SK-N-SH (cell line): Measurements from ENCODE around the gene ZNF692. TPM values are rescaled to one million over a fixed set of nuclear protein-coding genes. Genes with fewer than 3 reads are reported as not detected.
"Not testable (repeated sequence)": the region's sequence is repeated elsewhere in the genome, so short reads cannot be mapped to it uniquely, and the experiment has no call there.

ENCODE experiments used
- CTCF ChIA-PET: fragments of 300-600, 350-600 bp; formaldehyde crosslinking; extraction: SDS; loops from one replicate; lab custom pipeline; 2021; lab: Yijun Ruan, JAX
- POLR2A ChIA-PET: fragments of 350-600 bp; sonication (Branson Sonifier 250); formaldehyde crosslinking; extraction: SDS; loops from one replicate; lab custom pipeline; 2020; ENCODE audit warnings: antibody characterized with exemption, inconsistent platforms; lab: Yijun Ruan, JAX
- DNase-seq: peaks from one replicate; pipeline ENCODE4 v3.0.0; 2012
- H2AFZ ChIP-seq: fragments of 200-600 bp; sonication (generic); 2 replicates; pipeline ENCODE4 v1.8.1; 2016; ENCODE audit warnings: antibody characterized with exemption, mild to moderate bottlenecking, low read depth
- H3F3A ChIP-seq: fragments of 200-600 bp; sonication (generic); replicated peaks from 2 replicates; pipeline ENCODE3; 2016; ENCODE audit warnings: antibody characterized with exemption, mild to moderate bottlenecking; ENCODE audit not compliant: insufficient read depth
- H3K27ac ChIP-seq, 2 experiments: fragments of 200-500 bp in 1 of 2; fragments of 200-600 bp in 1 of 2; sonication (Bioruptor generic) in 1 of 2; sonication (generic), shearing (Covaris generic) in 1 of 2; 2 replicates each; pipeline versions ENCODE4 v1.5.1 to v1.6.1; 2014 to 2016; ENCODE audit warnings: low read depth in 2 of 2, inconsistent platforms in 1 of 2, low read length in 1 of 2, mild to moderate bottlenecking in 1 of 2, mixed read lengths in 1 of 2
- H3K27me3 ChIP-seq: fragments of 200-600 bp; sonication (generic), shearing (Covaris generic); 2 replicates; pipeline ENCODE4 v1.6.1; 2016; ENCODE audit warnings: mixed run types; ENCODE audit not compliant: insufficient read depth
- H3K36me3 ChIP-seq, 2 experiments: fragments of 200-500 bp in 1 of 2; fragments of 200-600 bp in 1 of 2; sonication (Bioruptor generic) in 1 of 2; sonication (generic) in 1 of 2; replicated peaks in 1 of 2; 2 replicates each; pipeline versions ENCODE3 to v1.5.1; 2014 to 2016; ENCODE audit warnings: low read length in 1 of 2, mild to moderate bottlenecking in 1 of 2; ENCODE audit not compliant: insufficient read depth in 2 of 2, control insufficient read depth in 1 of 2
- H3K4me1 ChIP-seq, 2 experiments: fragments of 200-500 bp in 1 of 2; fragments of 200-600 bp in 1 of 2; sonication (Bioruptor generic) in 1 of 2; sonication (generic), shearing (Covaris generic) in 1 of 2; 2 replicates each; pipeline versions ENCODE4 v1.5.1 to v1.6.1; 2014 to 2016; ENCODE audit warnings: low read depth in 1 of 2, low read length in 1 of 2, mixed run types in 1 of 2; ENCODE audit not compliant: insufficient read depth in 2 of 2, control insufficient read depth in 1 of 2
- H3K4me2 ChIP-seq: fragments of 200-600 bp; sonication (generic), shearing (Covaris generic); 2 replicates; pipeline ENCODE4 v1.6.1; 2017; ENCODE audit warnings: mixed run types
- H3K4me3 ChIP-seq, 2 experiments: fragments of 200-500 bp in 1 of 2; fragments of 200-600 bp in 1 of 2; sonication (Bioruptor generic) in 1 of 2; sonication (generic), shearing (Covaris generic) in 1 of 2; 2 replicates each; pipeline versions ENCODE4 v1.5.1 to v1.8.1; 2014 to 2016; ENCODE audit warnings: low read depth in 2 of 2, inconsistent platforms in 1 of 2, low read length in 1 of 2, mild to moderate bottlenecking in 1 of 2, mixed read lengths in 1 of 2, moderate library complexity in 1 of 2
- H3K79me2 ChIP-seq: fragments of 200-600 bp; sonication (generic); 2 replicates; pipeline ENCODE4 v1.8.1; 2017; ENCODE audit warnings: mild to moderate bottlenecking; ENCODE audit not compliant: insufficient read depth
- H3K9ac ChIP-seq: fragments of 200-600 bp; sonication (generic); 2 replicates; pipeline ENCODE4 v1.6.1; 2017; ENCODE audit warnings: mixed run types
- H3K9me2 ChIP-seq: fragments of 200-600 bp; sonication (generic); 2 replicates; pipeline ENCODE4 v1.6.1; 2017; ENCODE audit warnings: mixed run types
- H3K9me3 ChIP-seq: fragments of 200-600 bp; sonication (generic); 2 replicates; pipeline ENCODE4 v1.6.1; 2017; ENCODE audit warnings: mixed run types, mild to moderate bottlenecking, moderate library complexity
- H4K20me1 ChIP-seq: fragments of 200-600 bp; sonication (generic); 2 replicates; pipeline ENCODE4 v1.6.1; 2017; ENCODE audit warnings: mild to moderate bottlenecking, mixed run types; ENCODE audit not compliant: insufficient read depth
- EP300 ChIP-seq, 2 experiments: IDR thresholded peaks; 2 replicates each; pipeline versions ENCODE4 v1.4.0 to v1.6.1; 2012; ENCODE audit warnings: borderline replicate concordance in 1 of 2, low read depth in 1 of 2, low read length in 1 of 2
- FOSL2 ChIP-seq: IDR thresholded peaks from 2 replicates; pipeline ENCODE4 v1.4.0; 2012; ENCODE audit warnings: low read depth, mild to moderate bottlenecking, moderate library complexity, borderline replicate concordance
- FOXJ3 ChIP-seq: sonication (generic); formaldehyde crosslinking; IDR thresholded peaks from 2 replicates; pipeline ENCODE4 v1.5.1; 2020; ENCODE audit warnings: mild to moderate bottlenecking, missing genetic modification reagents
- JUND ChIP-seq: IDR thresholded peaks from 2 replicates; pipeline ENCODE4 v1.4.0; 2012
- NFIC ChIP-seq: IDR thresholded peaks from 2 replicates; pipeline ENCODE4 v1.4.0; 2012; ENCODE audit warnings: borderline replicate concordance
- PBX3 ChIP-seq: IDR thresholded peaks from 2 replicates; pipeline ENCODE4; 2012
- RFX5 ChIP-seq: IDR thresholded peaks from 2 replicates; pipeline ENCODE4 v1.6.1; 2012; ENCODE audit warnings: mild to moderate bottlenecking, improper control_type of control experiment, low read length
- SIN3A ChIP-seq: IDR thresholded peaks from 2 replicates; pipeline ENCODE4 v1.6.1; 2012; ENCODE audit warnings: low read depth, mild to moderate bottlenecking, low read length, moderate library complexity, borderline replicate concordance
- SMC3 ChIP-seq: IDR thresholded peaks from 2 replicates; pipeline ENCODE4 v1.6.1; 2012; ENCODE audit warnings: low read depth, low read length, improper control_type of control experiment
- TCF12 ChIP-seq: IDR thresholded peaks from 2 replicates; pipeline ENCODE4 v1.4.0; 2012
- WGBS: methylation state at CpG from one replicate; pipeline ENCODE4 v1.1.6; 2017; ENCODE audit warnings: low lambda C conversion rate; 5-methylcytosine and 5-hydroxymethylcytosine counted together
- polyA plus RNA-seq, 3 experiments: library from polyadenylated mRNA; depleted of rRNA; stranded (reverse); fragments of >200 nt; gene quantifications; 2 replicates each; pipeline ENCODE4 v1.2.3, GENCODE V29; 2012

ZNF692 gene
- polyA plus RNA-seq, 1 of the 3 experiments (the other 2 are of a cell fraction) = 47.0 TPM

- Histone ChIP-seq H2AFZ (no peak overlapping the region), H3K9me3 (no peaks in the 10 kb centered on the region), H3K4me2 (no peak overlapping the region), H3K9ac (no peak overlapping the region), H3K79me2 (no peaks in the 10 kb centered on the region), H3K27me3 (no peaks in the 10 kb centered on the region), H3K9me2 (no peaks in the 10 kb centered on the region), H3F3A (peaks cover 7% of the 10 kb centered on the region)
- 67% methylated on average over 1 of the region's 1 CpG for WGBS
- POLR2A ChIA-PET = interaction anchor here (0.7 kb wide), 1 partner anchor 15 kb away, joined by 3 read pairs; no protein-coding TSS in a partner anchor
- TF ChIP-seq SMC3 (no peak), EP300 (IDR thresholded peaks at IDR 0.05; ENCODE audit: borderline replicate concordance in 1 of 2, low read depth in 1 of 2, low read length in 1 of 2) (no peak), FOSL2 (no peak), FOXJ3 (CRISPR knock-in tag) (no peak)
- TF ChIP-seq, all 33 proteins: peak for 0
- DNase-seq = no peak
- H3K36me3 ChIP-seq = no peaks in the 10 kb centered on the region
- no peak overlapping the region for H3K27ac ChIP-seq
- no peak overlapping the region for H3K4me3 ChIP-seq
- H3K4me1 ChIP-seq = peaks cover 2 to 6% of the 10 kb centered on the region in 2 experiments; a peak in 2 of 4 replicates
- no peaks in the 10 kb centered on the region for H4K20me1 ChIP-seq
- CTCF ChIA-PET = interaction anchor here (1.0 to 1.8 kb wide), 2 partner anchors 10 to 93 kb away, joined by 4 to 8 read pairs; no protein-coding TSS in a partner anchor
Observed at GRCh38 chr1:248831842-248832241, 27.0 kb downstream of the ZNF692 start.

- H3K4me3 ChIP-seq, POLR2A ChIA-PET, H3K9me2 ChIP-seq, H2AFZ ChIP-seq, H3K27me3 ChIP-seq, H3K79me2 ChIP-seq, H3K4me2 ChIP-seq, H3K27ac ChIP-seq, H3K9me3 ChIP-seq, DNase-seq, H3K36me3 ChIP-seq, H3K4me1 ChIP-seq, H4K20me1 ChIP-seq, H3K9ac ChIP-seq: not testable (repeated sequence)
- 83% methylated on average over 3 of the region's 3 CpGs for WGBS
- CTCF ChIA-PET = interaction anchor here (1.8 kb wide), 1 partner anchor 11 kb away, joined by 8 read pairs; no protein-coding TSS in a partner anchor
- H3F3A ChIP-seq = peaks cover 13% of the 10 kb centered on the region
Observed at GRCh38 chr1:248830718-248831017, 28.2 kb downstream of the ZNF692 start.

- H3K27ac ChIP-seq = peak overlapping the region in 1 of 2 experiments; percentile 21; a peak in 2 of 4 replicates
- ChIA-PET POLR2A (interaction anchor here (0.7 kb wide), 1 partner anchor 9 kb away, joined by 3 read pairs; the partner anchor contains the start of gene ZNF672), CTCF (interaction anchor here (1.5 to 3.8 kb wide), 4 partner anchors 9 to 29 kb away, joined by 6 to 28 read pairs (median 13); partner anchors contain the start of genes ZNF672 and ZNF692)
- no peaks in the 10 kb centered on the region for H4K20me1 ChIP-seq
- H3K4me1 ChIP-seq = peaks cover 16 to 17% of the 10 kb centered on the region in 2 experiments
- H2AFZ ChIP-seq = peak overlapping the region; percentile 45; the same call in 1 of the 2 replicates
- WGBS = 15% methylated on average over 3 of the region's 3 CpGs
- no peak overlapping the region for H3K9ac ChIP-seq
- H3K9me3 ChIP-seq = no peaks in the 10 kb centered on the region
- H3K4me3 ChIP-seq = no peak overlapping the region
- no peaks in the 10 kb centered on the region for H3K27me3 ChIP-seq
- DNase-seq = peak; percentile 53
- TF ChIP-seq TCF12 (peak; percentile 51), PBX3 (peak; percentile 33), SIN3A (no peak), FOSL2 (peak; percentile 53; the same call in 1 of the 2 replicates), JUND (peak; percentile 38; the same call in 1 of the 2 replicates), EP300 (IDR thresholded peaks at IDR 0.05; ENCODE audit: borderline replicate concordance in 1 of 2, low read depth in 1 of 2, low read length in 1 of 2) (peak in 1 of 2 experiments; percentile 24; a peak in 1 of 4 replicates), RFX5 (no peak), NFIC (no peak)
- TF ChIP-seq, all 33 proteins: peak for 5
- Histone ChIP-seq H3F3A (peaks cover 23% of the 10 kb centered on the region), H3K79me2 (peaks cover 17% of the 10 kb centered on the region), H3K36me3 (peaks cover 0 to 7% of the 10 kb centered on the region in 2 experiments), H3K9me2 (no peaks in the 10 kb centered on the region), H3K4me2 (no peak overlapping the region)
Observed at GRCh38 chr1:248828845-248829244, 30.0 kb downstream of the ZNF692 start.
